Endodermal cell (in vitro differentiated cells): Measurements from ENCODE around the gene LAMB4. TPM values are rescaled to one million over a fixed set of nuclear protein-coding genes. Genes with fewer than 3 reads are reported as not detected.

Source experiments
- DNase-seq: peaks from one replicate; pipeline ENCODE4 v3.0.0-alpha.2; 2017
- H3K27ac ChIP-seq: 2 replicates; pipeline ENCODE4 v1.5.1; 2013; ENCODE audit warnings: mild to moderate bottlenecking, low read depth, low read length, moderate library complexity
- H3K27me3 ChIP-seq: 2 replicates; pipeline ENCODE4 v1.6.1; 2013; ENCODE audit warnings: mild to moderate bottlenecking, low read length, moderate library complexity; ENCODE audit not compliant: insufficient read depth, control insufficient read depth, poor library complexity, severe bottlenecking
- H3K36me3 ChIP-seq: 2 replicates; pipeline ENCODE4 v1.7.0; 2013; ENCODE audit warnings: mild to moderate bottlenecking, low read length, moderate library complexity; ENCODE audit not compliant: control insufficient read depth, insufficient read depth
- H3K4me1 ChIP-seq: one replicate; pipeline ENCODE4 v1.7.0; 2013; ENCODE audit warnings: low read length; ENCODE audit not compliant: control insufficient read depth, insufficient read depth
- H3K4me3 ChIP-seq: 2 replicates; pipeline ENCODE4 v1.5.1; 2013; ENCODE audit warnings: mild to moderate bottlenecking, low read length, moderate library complexity
- H3K9ac ChIP-seq: 2 replicates; pipeline ENCODE4 v1.6.1; 2013; ENCODE audit warnings: mild to moderate bottlenecking, low read length, moderate library complexity; ENCODE audit not compliant: poor library complexity, severe bottlenecking; ENCODE audit errors: extremely low read depth
- H3K9me3 ChIP-seq: 2 replicates; pipeline ENCODE4 v1.6.1; 2013; ENCODE audit warnings: mild to moderate bottlenecking, low read length, moderate library complexity; ENCODE audit not compliant: control insufficient read depth
- H3K27ac Mint-ChIP-seq: 2 replicates; pipeline ENCODE4 v1.8.0; 2020; ENCODE audit warnings: mixed read lengths
- H3K27me3 Mint-ChIP-seq: 2 replicates; pipeline ENCODE4 v1.8.0; 2021; ENCODE audit warnings: mild to moderate bottlenecking, mixed read lengths; ENCODE audit not compliant: insufficient read depth
- H3K36me3 Mint-ChIP-seq: 2 replicates; pipeline ENCODE4 v1.8.0; 2020; ENCODE audit warnings: low read depth, mixed read lengths
- H3K4me1 Mint-ChIP-seq: 2 replicates; pipeline ENCODE4 v1.8.0; 2020; ENCODE audit warnings: mixed read lengths
- H3K4me3 Mint-ChIP-seq: 2 replicates; pipeline ENCODE4 v1.8.0; 2020; ENCODE audit warnings: mild to moderate bottlenecking, moderate library complexity, mixed read lengths
- H3K9me3 Mint-ChIP-seq: 2 replicates; pipeline ENCODE4 v1.8.0; 2020; ENCODE audit warnings: mild to moderate bottlenecking, mixed read lengths
- CTCF ChIP-seq: fragments of 200-600 bp; sonication (generic); conservative IDR thresholded peaks from 2 replicates; pipeline ENCODE4 v1.5.0; 2021; ENCODE audit warnings: antibody characterized with exemption, mild to moderate bottlenecking
- WGBS, 2 experiments: methylation state at CpG; one replicate each; pipeline versions ENCODE4 v1.1.5 to v1.1.7; 2013; ENCODE audit warnings: missing lambda C conversion rate in 2 of 2, mixed read lengths in 1 of 2; ENCODE audit not compliant: insufficient coverage in 1 of 2, insufficient read length in 1 of 2; 5-methylcytosine and 5-hydroxymethylcytosine counted together
- total RNA-seq, 2 donors: library from RNA; stranded (reverse); fragmentation: NEBNext Ultra II Directional in 1 of 2; extraction: Animal tissue kit (Norgen Biotek cat#: 25700) in 1 of 2; gene quantifications; 2 replicates in 1 of 2; 3 replicates in 1 of 2; pipeline ENCODE4 v1.2.1, GENCODE V29; 2021

LAMB4 gene
- total RNA-seq, 2 donors from 2014 or later = not detected

DNA sequence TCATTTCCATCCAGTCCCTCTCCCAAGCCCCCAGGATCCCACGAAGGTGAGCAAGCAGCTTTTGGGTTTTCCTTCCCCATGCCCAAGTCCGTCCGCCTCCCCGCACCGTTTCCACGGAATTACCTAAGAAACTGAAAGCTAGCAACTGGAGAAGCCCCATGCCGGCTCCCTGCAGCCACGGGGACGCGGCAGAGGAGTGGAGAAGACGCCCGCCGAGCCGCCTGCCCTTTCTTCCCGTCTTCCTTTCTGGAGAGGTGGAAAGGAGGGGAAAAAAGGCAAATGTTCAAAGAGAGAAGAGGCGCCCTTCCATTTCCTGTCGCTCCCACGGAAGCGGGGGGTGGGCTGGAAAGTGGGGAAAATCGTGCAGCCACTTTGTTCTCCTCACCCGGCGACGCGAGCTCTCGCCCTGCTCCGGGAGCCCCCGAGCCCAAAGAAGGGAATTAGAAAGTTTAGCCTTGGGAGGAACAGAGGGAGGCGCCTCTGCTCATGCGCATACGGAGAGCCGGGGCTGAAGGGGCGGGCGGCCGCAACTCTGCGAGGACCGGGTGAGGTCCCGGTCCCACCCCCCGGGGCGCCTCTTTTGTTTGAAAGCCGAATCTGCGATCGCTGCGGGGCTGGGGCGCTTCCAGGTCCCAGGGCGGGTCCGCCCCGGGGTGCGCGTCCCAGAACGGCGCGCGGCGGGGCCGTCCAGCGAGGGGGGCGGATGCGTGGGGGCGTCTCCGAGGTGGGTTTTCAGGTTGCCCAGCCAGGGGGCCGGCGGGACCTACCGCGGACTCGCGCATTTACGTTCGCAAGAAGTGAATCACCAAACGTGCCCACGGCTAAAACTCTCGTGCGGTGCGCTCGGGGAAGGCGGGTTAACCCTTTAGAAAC is 127.2 kb downstream of the LAMB4 start, which contains the start of gene LAMB1:
Gene LAMB1, minus strand, starts transcription at position 436 of the 873 bp plus-strand sequence. Its CDS starts 276 bp downstream, at position 160.
- Mint-ChIP-seq H3K4me1 (peaks cover 20% of the 10 kb centered on the region), H3K36me3 (peaks cover 22% of the 10 kb centered on the region), H3K27me3 (peaks cover 59% of the 10 kb centered on the region), H3K27ac (peak within 1 kb of the TSS; percentile 89), H3K9me3 (no peaks in the 10 kb centered on the region), H3K4me3 (peak within 1 kb of the TSS; percentile 88)
- Histone ChIP-seq H3K9me3 (no peaks in the 10 kb centered on the region), H3K27ac (peak within 1 kb of the TSS; percentile 33), H3K36me3 (peaks cover 31% of the 10 kb centered on the region), H3K9ac (peak within 1 kb of the TSS; percentile 88), H3K4me1 (peaks cover 6% of the 10 kb centered on the region), H3K4me3 (peak within 1 kb of the TSS; percentile 90), H3K27me3 (peaks cover 44% of the 10 kb centered on the region)
- peak; percentile 92 for DNase-seq
- TF ChIP-seq CTCF = no peak
- 0% methylated on average over 29 to 75 of the region's 75 CpGs for WGBS, 2 experiments

GRCh38 chr7:108001764-108002725 is 128.1 kb downstream of the LAMB4 start:
- no peak for TF ChIP-seq CTCF
- Histone ChIP-seq H3K36me3 (peaks cover 40% of the 10 kb centered on the region), H3K27me3 (peaks cover 35% of the 10 kb centered on the region), H3K9me3 (no peaks in the 10 kb centered on the region), H3K4me1 (peaks cover 6% of the 10 kb centered on the region), H3K9ac (peak overlapping the region; percentile 88), H3K4me3 (peak overlapping the region; percentile 90), H3K27ac (no peak overlapping the region)
- WGBS, 2 experiments = 1 to 3% methylated on average over 39 to 75 of the region's 75 CpGs
- H3K36me3 Mint-ChIP-seq = peaks cover 30% of the 10 kb centered on the region
- H3K9me3 Mint-ChIP-seq = no peaks in the 10 kb centered on the region
- H3K27me3 Mint-ChIP-seq = peaks cover 50% of the 10 kb centered on the region
- H3K4me1 Mint-ChIP-seq = peaks cover 20% of the 10 kb centered on the region
- peak overlapping the region; percentile 90 for H3K27ac Mint-ChIP-seq
- DNase-seq = no peak
- H3K4me3 Mint-ChIP-seq = peak overlapping the region; percentile 88
